Stimulated activated CD8-positive, alpha-beta memory T cell treated with anti-CD3 and anti-CD28 coated beads, Interleukin-15, amount 100 ng/mL, for 1 hour (primary cell): ENCODE results near the gene VAV2.
"Not testable (repeated sequence)": the region's sequence is repeated elsewhere in the genome, so short reads cannot be mapped to it uniquely, and the experiment has no call there.

ENCODE experiments used
- DNase-seq: peaks from one replicate; pipeline ENCODE4 v3.0.0-alpha.2; 2020; ENCODE audit warnings: low read depth

Gene VAV2

GRCh38 chr9:133969681-133970580 is 22.2 kb downstream of the VAV2 start:
- no peak for DNase-seq

GRCh38 chr9:133968966-133969617 is 23.0 kb downstream of the VAV2 start:
- no peak for DNase-seq

- no peak for DNase-seq
Observed at GRCh38 chr9:133968428-133968827, 23.7 kb downstream of the VAV2 start.

GRCh38 chr9:133967024-133967741 is 24.9 kb downstream of the VAV2 start:
- no peak for DNase-seq

- DNase-seq = no peak
Observed at GRCh38 chr9:133964463-133964862, 27.7 kb downstream of the VAV2 start.

- no peak for DNase-seq
Observed at GRCh38 chr9:133963166-133963565, 29.0 kb downstream of the VAV2 start.

GRCh38 chr9:133962341-133962740 is 29.8 kb downstream of the VAV2 start:
- no peak for DNase-seq

GRCh38 chr9:133961226-133962165 is 30.6 kb downstream of the VAV2 start:
- DNase-seq = no peak

GRCh38 chr9:133960568-133961129 is 31.5 kb downstream of the VAV2 start:
- no peak for DNase-seq

GRCh38 chr9:133959966-133960567 is 32.1 kb downstream of the VAV2 start:
- DNase-seq = no peak

- no peak for DNase-seq
Observed at GRCh38 chr9:133959171-133959570, 33.0 kb downstream of the VAV2 start.

- no peak for DNase-seq
Observed at GRCh38 chr9:133958756-133959155, 33.4 kb downstream of the VAV2 start.

- not testable (repeated sequence) for DNase-seq
Observed at GRCh38 chr9:133957772-133958171, 34.4 kb downstream of the VAV2 start.

- DNase-seq = no peak
Observed at GRCh38 chr9:133957328-133957727, 34.8 kb downstream of the VAV2 start.

GRCh38 chr9:133956520-133957076 is 35.5 kb downstream of the VAV2 start:
- no peak for DNase-seq

GRCh38 chr9:133955821-133956411 is 36.2 kb downstream of the VAV2 start:
- DNase-seq = no peak

GRCh38 chr9:133954862-133955529 is 37.1 kb downstream of the VAV2 start:
- no peak for DNase-seq

- no peak for DNase-seq
Observed at GRCh38 chr9:133953976-133954709, 38.0 kb downstream of the VAV2 start.

- no peak for DNase-seq
Observed at GRCh38 chr9:133953621-133953975, 38.5 kb downstream of the VAV2 start.
